ENCODE data around the gene SLC45A2. TPM values are rescaled to one million over a fixed set of nuclear protein-coding genes. Genes with fewer than 3 reads are reported as not detected.

Gene SLC45A2
- total RNA-seq, 1 experiment from 2014 or later = not detected

GRCh38 chr5:34017254-34017653 lies 32.8 kb upstream of the SLC45A2 start:
- Histone ChIP-seq H3T11ph (ENCODE audit: low read length) (no peak overlapping the region), H2AK5ac (ENCODE audit: insufficient read length, low read length) (no peak overlapping the region), H3K4me1 (ENCODE audit: insufficient read depth, low read length) (no peaks in the 10 kb centered on the region), H2AFZ (ENCODE audit: low read length) (no peak overlapping the region), H4K8ac (replicated peaks; ENCODE audit: insufficient read length, low read depth, low read length) (no peak overlapping the region), H2BK15ac (ENCODE audit: low read depth, low read length) (no peak overlapping the region), H3K14ac (ENCODE audit: insufficient read depth, low read length) (no peak overlapping the region), H4K5ac (ENCODE audit: insufficient read length, low read depth, low read length) (no peak overlapping the region), H4K91ac (ENCODE audit: insufficient read length, low read depth, low read length) (no peak overlapping the region), H3K4ac (ENCODE audit: low read depth, low read length) (no peak overlapping the region), H3K27ac (ENCODE audit: insufficient read length, low read depth, low read length) (no peak overlapping the region), H3K79me1 (ENCODE audit: insufficient read depth, low read depth, low read length, poor library complexity, severe bottlenecking) (no peaks in the 10 kb centered on the region), H3K9ac (ENCODE audit: extremely low read depth, insufficient read length, low read length) (no peak overlapping the region), H3K4me2 (ENCODE audit: insufficient read depth, insufficient read length, low read length) (no peak overlapping the region), H3K27me3 (ENCODE audit: insufficient read depth, low read length) (no peaks in the 10 kb centered on the region), H3K56ac (ENCODE audit: insufficient read length, low read depth, low read length) (no peak overlapping the region), H3K18ac (ENCODE audit: insufficient read length, low read depth, low read length) (no peak overlapping the region), H3K9me3 (ENCODE audit: control insufficient read depth, low read depth, low read length) (no peaks in the 10 kb centered on the region), H3K23ac (ENCODE audit: insufficient read length, low read depth, low read length) (no peak overlapping the region), H2BK20ac (ENCODE audit: low read depth, low read length, poor library complexity, severe bottlenecking) (no peak overlapping the region), H2BK5ac (ENCODE audit: insufficient read length, low read length) (no peak overlapping the region), H3K79me2 (ENCODE audit: insufficient read depth, low read length) (no peaks in the 10 kb centered on the region), H4K20me1 (ENCODE audit: control insufficient read depth, insufficient read depth, insufficient read length) (no peaks in the 10 kb centered on the region), H3K23me2 (ENCODE audit: insufficient read length, low read depth, low read length, poor library complexity, severe bottlenecking) (no peaks in the 10 kb centered on the region), H2BK120ac (ENCODE audit: low read depth, low read length, poor library complexity, severe bottlenecking) (no peak overlapping the region), H2BK12ac (ENCODE audit: insufficient read length, low read depth, low read length) (no peak overlapping the region)
- peaks cover 4 to 13% of the 10 kb centered on the region in 2 experiments; a peak in 2 of 4 replicates for H3K4me1 Mint-ChIP-seq
- no peaks in the 10 kb centered on the region; a peak in 1 of 7 replicates for H3K36me3 Mint-ChIP-seq (ENCODE audit: insufficient read depth in 1 of 3, low read depth in 3 of 3)
- no peak overlapping the region for H3K4me3 Mint-ChIP-seq
- no peaks in the 10 kb centered on the region for H3K9me3 Mint-ChIP-seq
- no peak overlapping the region; a peak in 1 of 7 replicates for H3K27ac Mint-ChIP-seq
- no peaks in the 10 kb centered on the region for H3K27me3 Mint-ChIP-seq (ENCODE audit: low read depth)
- no peak for TF ChIP-seq CTCF (conservative IDR thresholded peaks at IDR 0.05)
- DNase-seq = no peak
- no CpG with 5 or more reads among the region's 2 CpGs for WGBS (ENCODE audit: extremely low coverage, insufficient read length, low lambda C conversion rate)
